ENCODE data around the gene TNFRSF4.

Gene TNFRSF4

GRCh38 chr1:1260843-1261560 is 47.0 kb upstream of the TNFRSF4 start:
- Histone ChIP-seq H3K9ac (ENCODE audit: low read length) (peak overlapping the region; percentile 9; the same call in 1 of the 2 replicates), H3K4me1 (ENCODE audit: insufficient read depth, low read length, severe bottlenecking) (peaks cover 14% of the 10 kb centered on the region), H3K79me2 (ENCODE audit: insufficient read depth, low read length) (no peaks in the 10 kb centered on the region), H3F3A (ENCODE audit: insufficient read depth, low read length) (no peaks in the 10 kb centered on the region), H3K4me3 (ENCODE audit: low read depth, low read length, poor library complexity, severe bottlenecking) (no peak overlapping the region), H3K9me2 (ENCODE audit: low read depth, low read length) (no peaks in the 10 kb centered on the region), H3K4me2 (ENCODE audit: low read length) (peak overlapping the region; percentile 2; the same call in 1 of the 2 replicates), H3K36me3 (ENCODE audit: insufficient read depth, low read length) (peaks cover 59% of the 10 kb centered on the region), H3K27ac (ENCODE audit: low read depth, low read length, poor library complexity, severe bottlenecking) (peak overlapping the region; percentile 70), H4K20me1 (ENCODE audit: insufficient read depth, low read length) (no peaks in the 10 kb centered on the region), H3K27me3 (ENCODE audit: insufficient read depth, low read length) (no peaks in the 10 kb centered on the region), H3K9me3 (ENCODE audit: low read length) (no peaks in the 10 kb centered on the region), H2AFZ (ENCODE audit: low read length) (no peak overlapping the region)
- TF ChIP-seq CTCF (IDR thresholded peaks at IDR 0.05; ENCODE audit: low read length) = no peak
- no peak for TF ChIP-seq EZH2 (IDR thresholded peaks at IDR 0.05; ENCODE audit: borderline replicate concordance, low read length)

- Histone ChIP-seq H3K79me2 (ENCODE audit: insufficient read depth, low read length) (no peaks in the 10 kb centered on the region), H3K9ac (ENCODE audit: low read length) (peak overlapping the region; percentile 9; the same call in 1 of the 2 replicates), H3K4me1 (ENCODE audit: insufficient read depth, low read length, severe bottlenecking) (peaks cover 14% of the 10 kb centered on the region), H3K27me3 (ENCODE audit: insufficient read depth, low read length) (no peaks in the 10 kb centered on the region), H4K20me1 (ENCODE audit: insufficient read depth, low read length) (no peaks in the 10 kb centered on the region), H3K27ac (ENCODE audit: low read depth, low read length, poor library complexity, severe bottlenecking) (peak overlapping the region; percentile 70), H3F3A (ENCODE audit: insufficient read depth, low read length) (no peaks in the 10 kb centered on the region), H3K9me3 (ENCODE audit: low read length) (no peaks in the 10 kb centered on the region), H2AFZ (ENCODE audit: low read length) (no peak overlapping the region), H3K4me2 (ENCODE audit: low read length) (peak overlapping the region; percentile 2; the same call in 1 of the 2 replicates), H3K9me2 (ENCODE audit: low read depth, low read length) (no peaks in the 10 kb centered on the region), H3K4me3 (ENCODE audit: low read depth, low read length, poor library complexity, severe bottlenecking) (no peak overlapping the region), H3K36me3 (ENCODE audit: insufficient read depth, low read length) (peaks cover 60% of the 10 kb centered on the region)
- TF ChIP-seq EZH2 (IDR thresholded peaks at IDR 0.05; ENCODE audit: borderline replicate concordance, low read length) (no peak), CTCF (IDR thresholded peaks at IDR 0.05; ENCODE audit: low read length) (no peak)
Observed at GRCh38 chr1:1259951-1260600, 46.1 kb upstream of the TNFRSF4 start.

- H3K9ac ChIP-seq (ENCODE audit: low read length) = no peak overlapping the region
- peaks cover 61% of the 10 kb centered on the region for H3K36me3 ChIP-seq (ENCODE audit: insufficient read depth, low read length)
- H4K20me1 ChIP-seq (ENCODE audit: insufficient read depth, low read length) = no peaks in the 10 kb centered on the region
- no peaks in the 10 kb centered on the region for H3K27me3 ChIP-seq (ENCODE audit: insufficient read depth, low read length)
- H3K79me2 ChIP-seq (ENCODE audit: insufficient read depth, low read length) = no peaks in the 10 kb centered on the region
- no peak overlapping the region for H3K4me3 ChIP-seq (ENCODE audit: low read depth, low read length, poor library complexity, severe bottlenecking)
- no peaks in the 10 kb centered on the region for H3F3A ChIP-seq (ENCODE audit: insufficient read depth, low read length)
- no peaks in the 10 kb centered on the region for H3K9me3 ChIP-seq (ENCODE audit: low read length)
- H3K4me2 ChIP-seq (ENCODE audit: low read length) = no peak overlapping the region
- peak overlapping the region; percentile 70 for H3K27ac ChIP-seq (ENCODE audit: low read depth, low read length, poor library complexity, severe bottlenecking)
- peaks cover 14% of the 10 kb centered on the region for H3K4me1 ChIP-seq (ENCODE audit: insufficient read depth, low read length, severe bottlenecking)
- no peaks in the 10 kb centered on the region for H3K9me2 ChIP-seq (ENCODE audit: low read depth, low read length)
- no peak for TF ChIP-seq CTCF (IDR thresholded peaks at IDR 0.05; ENCODE audit: low read length)
- TF ChIP-seq EZH2 (IDR thresholded peaks at IDR 0.05; ENCODE audit: borderline replicate concordance, low read length) = no peak
- H2AFZ ChIP-seq (ENCODE audit: low read length) = no peak overlapping the region
Observed at GRCh38 chr1:1259540-1259939, 45.6 kb upstream of the TNFRSF4 start.

Measured in OCI-LY1 (cell line).